HFF-Myc (cell line): ENCODE measurements around the gene HRK.
"Not testable (repeated sequence)": the region's sequence is repeated elsewhere in the genome, so short reads cannot be mapped to it uniquely, and the experiment has no call there.

Source experiments
- DNase-seq: peaks from one replicate; pipeline ENCODE4 v3.0.0-alpha.2; 2011; ENCODE audit warnings: low read depth; ENCODE audit errors: extremely low read depth
- H3K4me3 ChIP-seq: replicated peaks from 2 replicates; pipeline ENCODE4 v1.5.1; 2011; ENCODE audit warnings: low read depth, mild to moderate bottlenecking, control low read depth, low read length
- TF ChIP-seq, protein P1 (sequence below): IDR thresholded peaks from 2 replicates; pipeline ENCODE4 v1.5.1; 2012; ENCODE audit warnings: mild to moderate bottlenecking, low read depth, low read length, control low read depth; ENCODE audit errors: missing control alignments

The HRK gene

GRCh38 chr12:116821291-116821690, 60.0 kb downstream of the HRK start:
- TF ChIP-seq, protein P1, sequence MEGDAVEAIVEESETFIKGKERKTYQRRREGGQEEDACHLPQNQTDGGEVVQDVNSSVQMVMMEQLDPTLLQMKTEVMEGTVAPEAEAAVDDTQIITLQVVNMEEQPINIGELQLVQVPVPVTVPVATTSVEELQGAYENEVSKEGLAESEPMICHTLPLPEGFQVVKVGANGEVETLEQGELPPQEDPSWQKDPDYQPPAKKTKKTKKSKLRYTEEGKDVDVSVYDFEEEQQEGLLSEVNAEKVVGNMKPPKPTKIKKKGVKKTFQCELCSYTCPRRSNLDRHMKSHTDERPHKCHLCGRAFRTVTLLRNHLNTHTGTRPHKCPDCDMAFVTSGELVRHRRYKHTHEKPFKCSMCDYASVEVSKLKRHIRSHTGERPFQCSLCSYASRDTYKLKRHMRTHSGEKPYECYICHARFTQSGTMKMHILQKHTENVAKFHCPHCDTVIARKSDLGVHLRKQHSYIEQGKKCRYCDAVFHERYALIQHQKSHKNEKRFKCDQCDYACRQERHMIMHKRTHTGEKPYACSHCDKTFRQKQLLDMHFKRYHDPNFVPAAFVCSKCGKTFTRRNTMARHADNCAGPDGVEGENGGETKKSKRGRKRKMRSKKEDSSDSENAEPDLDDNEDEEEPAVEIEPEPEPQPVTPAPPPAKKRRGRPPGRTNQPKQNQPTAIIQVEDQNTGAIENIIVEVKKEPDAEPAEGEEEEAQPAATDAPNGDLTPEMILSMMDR: no peak
- no peak overlapping the region for H3K4me3 ChIP-seq
- DNase-seq: no peak

DNA sequence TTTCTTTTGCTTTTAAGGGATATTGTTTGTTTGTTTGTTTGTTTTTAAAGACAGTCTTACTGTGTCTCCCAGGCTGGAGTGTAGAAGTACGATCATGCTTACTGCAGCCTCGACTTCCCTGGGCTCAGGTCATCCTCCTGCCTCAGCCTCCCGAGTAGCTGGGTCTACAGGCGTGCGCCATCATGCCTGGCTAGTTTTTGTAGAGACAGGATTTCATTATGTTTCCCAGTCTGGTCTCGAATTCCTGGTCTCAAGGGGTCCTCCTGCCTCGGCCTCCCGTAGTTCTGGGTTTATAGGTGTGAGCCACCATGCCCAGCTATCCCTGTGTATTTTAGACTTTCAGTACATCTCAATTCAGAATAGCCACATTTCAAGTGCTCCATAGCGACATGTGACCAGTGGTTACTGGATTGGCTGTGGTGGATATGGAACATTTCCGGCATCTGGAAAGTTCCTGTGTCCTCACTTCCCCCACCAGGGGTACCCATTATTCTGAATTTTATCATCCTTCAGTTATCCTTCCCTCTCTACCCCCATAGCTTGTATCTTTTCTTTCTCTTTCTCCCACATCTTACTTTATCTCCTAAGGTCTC, 61.1 kb downstream of the HRK start:
- TF ChIP-seq, protein P1: no peak
- no peak for DNase-seq
- H3K4me3 ChIP-seq: no peak overlapping the region

DNA sequence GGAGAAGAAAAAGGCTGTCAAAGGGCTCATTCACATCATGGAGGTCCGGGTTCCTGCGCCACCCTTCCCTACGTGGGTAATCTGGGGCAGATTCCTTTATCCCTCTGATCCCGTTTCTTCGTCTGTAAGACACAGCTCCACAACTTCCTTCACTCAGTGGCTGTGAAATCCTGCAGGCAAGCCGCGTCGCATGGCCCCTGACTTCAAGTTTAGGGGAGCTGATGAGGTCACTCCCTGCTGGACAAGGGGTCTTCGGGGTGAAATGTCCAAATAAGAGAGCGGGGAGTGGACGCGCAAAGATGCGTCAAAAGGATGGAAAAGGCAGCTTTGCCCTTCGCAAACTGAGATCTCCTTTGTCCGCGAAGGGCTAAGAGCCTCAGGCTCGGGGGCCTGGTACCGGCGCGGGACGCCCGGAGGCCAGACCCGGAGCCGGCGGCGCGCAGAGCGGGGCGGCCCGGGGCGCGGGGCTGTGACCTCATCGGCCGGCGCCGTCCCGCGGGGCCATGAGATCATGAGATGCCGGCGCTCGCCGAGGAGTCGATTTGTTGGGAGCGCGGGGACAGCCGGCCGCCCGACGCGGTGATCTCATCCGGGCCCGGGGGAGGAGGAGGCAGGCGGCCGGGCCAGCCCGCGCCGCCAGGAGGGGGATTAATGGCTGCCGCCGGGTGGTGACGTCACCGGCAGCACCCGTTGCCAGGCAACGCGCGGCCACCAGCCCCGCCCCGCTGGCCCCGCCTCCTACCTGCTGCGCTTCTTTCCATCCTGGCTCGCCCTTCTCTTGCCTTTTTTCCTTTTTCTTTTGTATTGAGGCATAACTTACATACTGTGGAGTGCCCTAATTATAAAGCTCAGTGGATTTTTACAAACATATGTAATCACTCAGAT, 62.1 kb downstream of the HRK start:
- H3K4me3 ChIP-seq: peak overlapping the region; percentile 60
- TF ChIP-seq, protein P1: no peak
- DNase-seq: peak; percentile 33

- peak overlapping the region; percentile 60 for H3K4me3 ChIP-seq
- DNase-seq: no peak
- TF ChIP-seq, protein P1: no peak
Observed at GRCh38 chr12:116818341-116818856, 62.8 kb downstream of the HRK start.

DNA sequence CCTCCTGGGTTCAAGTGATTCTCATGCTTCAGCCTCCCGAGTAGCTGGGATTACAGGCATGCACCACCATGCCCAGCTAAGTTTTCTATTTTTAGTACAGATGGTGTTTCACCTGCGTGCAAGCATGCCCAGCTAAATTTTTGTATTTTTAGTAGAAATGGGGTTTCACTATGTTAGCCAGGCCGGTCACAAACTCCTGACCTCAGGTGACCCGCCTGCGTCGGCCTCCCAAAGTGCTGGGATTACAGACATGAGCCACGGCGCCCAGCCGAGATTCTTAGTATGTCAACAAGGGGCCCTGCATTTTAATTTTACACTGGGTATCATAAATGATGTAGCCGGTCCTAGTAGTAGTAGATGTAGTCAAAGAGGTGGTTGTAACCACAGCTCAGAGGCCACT, 66.5 kb downstream of the HRK start:
- H3K4me3 ChIP-seq, DNase-seq: not testable (repeated sequence)

DNA sequence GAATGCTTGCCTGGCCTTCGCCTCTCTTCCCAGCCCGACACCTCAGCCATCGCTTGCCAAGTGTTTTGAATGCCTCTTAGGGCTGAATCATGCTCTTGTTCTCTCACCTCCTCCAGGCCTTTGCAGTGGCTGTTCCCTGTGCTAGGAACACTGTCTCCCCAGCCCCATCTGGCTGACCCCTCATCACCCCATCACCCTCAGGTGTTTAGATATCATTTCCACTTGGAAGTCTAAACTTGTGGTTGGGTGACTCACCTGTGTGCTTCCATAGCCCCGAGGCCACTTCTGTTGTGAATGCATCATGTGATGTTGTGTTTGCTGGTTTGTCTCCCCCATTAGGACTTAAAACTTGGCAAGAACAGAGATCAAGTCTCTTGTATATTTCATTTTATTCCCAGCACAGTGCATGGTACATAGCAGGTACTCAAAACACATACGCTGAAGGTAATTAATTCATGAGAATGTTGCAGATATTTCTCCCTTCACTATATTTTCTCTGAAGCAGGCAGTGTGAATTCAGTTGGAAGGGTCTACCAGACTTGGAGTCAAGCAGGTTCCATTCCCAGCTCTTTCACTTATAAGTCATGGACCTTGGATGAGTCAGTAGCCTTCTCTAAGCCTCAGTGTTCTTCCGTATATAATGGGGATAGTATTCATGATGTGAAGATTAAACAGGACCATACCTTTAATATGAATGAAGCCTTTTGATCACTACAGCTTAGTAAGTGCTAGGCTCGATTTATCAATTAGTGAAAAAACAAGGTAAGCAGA, 67.8 kb downstream of the HRK start:
- no peak overlapping the region for H3K4me3 ChIP-seq
- TF ChIP-seq, protein P1: no peak
- no peak for DNase-seq

DNA sequence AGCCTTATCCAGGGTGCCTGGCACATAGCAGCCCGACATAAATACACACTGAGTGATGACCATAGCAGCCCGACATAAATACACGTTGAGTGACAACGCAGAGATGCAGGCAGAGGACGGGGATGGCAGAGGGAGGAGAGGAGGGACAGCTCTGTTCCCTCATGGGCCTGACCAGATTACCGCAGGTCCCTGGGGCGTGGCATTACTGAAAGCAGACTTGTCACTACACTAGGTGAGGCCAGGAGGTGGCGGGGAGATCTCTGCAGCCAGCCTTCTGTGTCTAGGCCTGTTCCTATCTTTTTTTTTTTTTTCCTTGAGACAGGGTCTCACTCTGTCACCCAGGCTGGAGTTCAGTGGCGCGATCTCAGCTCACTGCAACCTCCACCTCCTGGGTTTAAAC, 69.0 kb downstream of the HRK start:
- no peak overlapping the region for H3K4me3 ChIP-seq
- no peak for DNase-seq
- TF ChIP-seq, protein P1: no peak
